COR-L47 (cell line): ENCODE data around the gene CYP2U1.

Experiments used
- DNase-seq: peaks from one replicate; lab custom pipeline; 2025; lab: John Stamatoyannopoulos, UW

CYP2U1 gene

GRCh38 chr4:107987916-107988762 lies 56.8 kb downstream of the CYP2U1 start:
- no peak for DNase-seq

GRCh38 chr4:107988763-107989035 lies 57.4 kb downstream of the CYP2U1 start:
- DNase-seq, result peak; percentile 18

DNA sequence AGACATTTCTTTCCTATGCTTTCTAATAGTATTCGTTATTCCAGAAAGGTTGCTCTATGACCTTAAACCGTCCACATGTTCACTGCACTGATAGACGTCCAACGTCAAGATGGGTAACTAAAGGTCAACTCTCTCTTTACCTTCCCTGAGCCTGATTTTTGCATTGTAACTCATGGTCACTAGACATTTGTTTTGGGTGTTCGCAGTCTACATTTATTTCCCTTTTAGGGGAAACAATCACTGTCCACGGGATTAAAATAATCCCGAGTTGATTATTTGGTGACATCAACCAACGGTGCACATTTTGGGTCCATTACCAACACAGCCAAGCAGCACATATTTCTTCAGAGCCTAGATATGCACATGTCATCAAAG lies 57.8 kb downstream of the CYP2U1 start:
- DNase-seq, result no peak

DNA sequence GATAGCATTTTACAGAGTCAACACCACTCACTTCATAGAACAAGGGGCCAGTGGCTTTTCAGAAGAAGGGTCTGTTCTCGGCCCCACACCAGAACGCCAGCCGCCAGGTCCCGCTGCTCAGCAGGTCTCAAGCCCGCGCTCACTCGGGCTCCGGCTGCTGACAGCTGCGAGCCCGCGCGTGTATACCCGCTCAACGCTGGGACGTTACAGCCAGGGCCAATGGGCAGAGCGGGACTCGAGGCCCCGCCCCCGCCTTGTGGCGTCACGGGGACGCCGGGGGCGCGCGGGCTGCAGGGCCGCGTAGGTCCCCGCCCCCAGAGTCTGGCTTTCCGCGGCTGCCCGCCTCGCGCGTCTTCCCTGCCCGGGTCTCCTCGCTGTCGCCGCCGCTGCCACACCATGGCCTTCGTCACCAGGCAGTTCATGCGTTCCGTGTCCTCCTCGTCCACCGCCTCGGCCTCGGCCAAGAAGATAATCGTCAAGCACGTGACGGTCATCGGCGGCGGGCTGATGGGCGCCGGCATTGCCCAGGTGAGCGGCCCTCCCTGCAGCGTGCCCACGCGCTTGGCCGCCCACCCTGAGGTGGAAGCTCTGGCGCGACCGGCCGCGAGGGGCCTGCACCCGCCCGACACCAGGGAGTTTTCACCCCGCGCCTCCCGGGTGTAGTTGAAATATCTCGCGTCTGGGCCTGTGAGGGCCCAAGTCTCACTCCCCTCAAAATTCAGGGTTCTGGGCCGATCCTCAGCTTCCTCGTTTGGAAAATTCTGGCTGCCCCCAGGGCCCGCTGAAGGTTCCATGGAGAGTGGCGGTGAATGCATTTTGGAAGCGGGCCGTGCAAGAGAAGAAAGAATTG lies 58.4 kb downstream of the CYP2U1 start, which contains the start of gene HADH:
Gene HADH, plus strand, starts transcription at position 353 of the 850 bp plus-strand sequence. Its CDS starts 44 bp downstream, at position 397.
- DNase-seq, result peak; percentile 95

- DNase-seq, result no peak
Observed at GRCh38 chr4:107991945-107992630, 60.7 kb downstream of the CYP2U1 start.

DNA sequence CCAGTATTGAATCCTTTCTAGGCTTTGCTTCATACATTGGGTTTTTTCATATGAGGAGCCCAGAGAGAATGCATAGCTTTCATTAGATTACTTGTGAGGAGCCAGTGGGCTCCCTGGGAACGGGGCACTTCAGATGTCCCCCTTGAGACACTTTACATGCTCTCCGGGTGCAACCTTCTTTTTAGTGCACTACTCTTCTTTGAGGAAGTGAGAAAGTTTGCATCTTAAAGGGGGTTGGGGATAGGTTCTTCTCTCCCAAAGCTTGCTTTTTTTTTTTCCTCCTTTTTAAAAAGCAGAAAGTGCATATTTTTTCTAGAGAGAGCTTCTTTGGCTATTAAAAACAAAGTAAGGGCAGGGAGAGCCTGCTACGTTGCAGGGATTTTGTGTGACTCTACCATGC lies 62.6 kb downstream of the CYP2U1 start:
- DNase-seq, result no peak

- no peak for DNase-seq
Observed at GRCh38 chr4:107994894-107995293, 63.5 kb downstream of the CYP2U1 start.

DNA sequence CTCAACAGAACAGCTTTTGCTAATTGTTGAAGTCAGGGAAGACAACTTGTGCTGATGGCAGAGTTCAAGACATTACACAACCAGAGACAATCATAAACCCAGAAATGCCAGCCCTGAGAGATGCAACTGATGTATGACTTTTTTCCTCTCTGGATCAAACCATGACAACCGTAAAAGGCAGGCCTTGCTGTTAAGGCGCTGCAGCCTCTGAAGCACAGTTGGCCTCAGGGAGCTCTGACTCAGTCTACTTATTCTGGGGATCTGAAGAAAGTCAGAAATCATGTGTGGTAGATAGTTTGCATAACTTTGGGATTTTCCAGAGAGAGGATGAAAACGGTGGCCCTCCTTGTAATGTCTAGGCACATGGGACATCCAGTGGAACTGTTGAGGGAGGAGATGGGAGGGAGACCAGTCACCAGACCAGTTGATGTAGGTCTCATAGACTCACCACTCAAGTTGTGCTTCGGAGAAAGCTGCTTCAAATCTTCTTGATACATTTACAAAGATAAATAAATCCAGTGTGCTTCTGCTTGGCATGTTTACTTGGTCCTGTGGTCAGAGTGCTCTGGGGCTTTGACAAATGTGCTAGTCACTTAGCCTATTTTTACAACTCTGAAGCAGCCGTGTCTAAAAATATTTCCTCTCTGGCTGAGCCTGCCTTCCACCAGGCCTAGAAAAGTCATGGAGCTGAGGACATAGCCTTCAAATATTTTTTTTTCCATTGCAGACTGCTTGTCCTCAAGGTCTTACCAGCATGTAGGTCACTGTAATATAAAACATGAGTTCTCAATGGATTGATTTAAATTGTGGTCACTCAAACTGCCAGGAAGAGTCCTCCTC lies 65.8 kb downstream of the CYP2U1 start:
- no peak for DNase-seq

DNA sequence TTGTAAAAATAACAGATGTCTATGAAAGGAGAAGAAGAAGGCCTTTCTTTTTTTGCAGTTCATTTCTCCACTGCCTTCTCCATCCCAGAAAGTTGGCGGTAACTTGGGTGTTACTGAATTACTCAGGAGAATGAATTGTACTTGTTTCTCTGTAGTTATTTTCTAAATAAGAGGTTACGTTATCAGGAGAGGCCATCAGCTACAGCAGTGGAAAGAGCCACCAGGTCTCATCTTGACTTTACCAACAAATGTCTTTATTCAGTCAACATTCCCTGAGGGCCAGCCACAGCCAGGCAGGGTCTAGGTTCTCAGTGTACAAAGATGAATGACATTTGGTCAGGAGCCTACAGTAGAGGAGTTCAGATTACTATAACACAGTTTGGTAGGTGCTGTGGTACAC lies 66.4 kb downstream of the CYP2U1 start:
- DNase-seq, result no peak

DNA sequence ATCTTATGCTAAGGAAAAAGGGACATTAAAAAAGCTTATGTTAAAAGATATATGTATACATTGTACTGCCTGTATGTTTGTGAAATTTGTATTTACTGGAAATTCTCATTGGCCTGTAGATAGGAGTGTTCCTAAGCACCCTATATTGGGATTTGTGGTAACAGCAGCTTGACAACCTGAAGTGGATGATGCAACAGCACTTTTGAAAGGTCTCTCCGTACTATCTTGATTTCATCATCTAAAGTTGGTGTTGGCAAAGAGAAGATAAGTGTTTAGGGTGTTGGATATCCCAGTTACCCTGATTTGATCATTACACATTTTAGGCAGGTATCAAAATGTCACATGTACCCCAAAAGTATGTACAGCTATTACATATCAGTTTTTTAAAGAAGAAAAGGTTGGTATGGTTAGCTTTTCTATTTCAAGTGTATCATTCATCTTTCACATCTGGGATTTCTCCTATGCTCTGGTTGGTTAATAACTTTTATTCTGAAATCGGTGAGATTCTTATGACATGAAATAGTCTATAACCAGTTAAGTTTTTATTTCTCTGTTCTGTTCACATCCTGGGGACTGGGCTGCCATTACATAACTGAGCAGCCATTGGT lies 68.7 kb downstream of the CYP2U1 start:
- no peak for DNase-seq

DNA sequence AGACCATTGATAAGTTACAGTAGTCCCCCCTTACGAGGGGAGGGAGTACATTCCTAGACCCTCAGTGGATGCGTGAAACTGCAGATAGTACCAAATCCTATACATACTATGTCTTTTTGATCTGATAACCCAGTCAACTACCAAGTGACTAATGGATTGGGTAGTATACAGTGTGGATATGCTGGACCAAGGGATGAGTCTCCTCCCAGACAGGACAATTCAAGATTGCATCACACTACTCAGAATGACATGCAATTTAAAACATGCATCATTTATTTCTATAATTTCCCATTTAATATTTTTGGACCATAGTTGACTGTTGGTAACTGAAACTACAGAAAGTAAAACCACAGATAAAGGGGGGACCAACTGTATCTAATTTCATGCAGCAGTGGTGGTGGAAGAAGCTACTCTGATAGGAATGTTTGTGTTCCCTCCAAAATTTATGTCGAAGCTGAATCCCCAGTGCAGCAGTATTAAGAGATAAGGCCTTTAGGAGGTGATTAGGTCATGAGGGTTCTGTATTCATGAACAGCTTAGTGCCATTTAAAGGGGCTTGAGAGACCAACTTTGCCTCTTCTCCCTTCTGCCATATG lies 70.3 kb downstream of the CYP2U1 start:
- DNase-seq, result no peak
